GM13977 (cell line): Measurements from ENCODE around the gene PELI2.

Experiments
- DNase-seq: peaks from one replicate; pipeline ENCODE4 v3.0.0; 2012; ENCODE audit warnings: low spot score
- in situ Hi-C: fragments of 300-500 bp; cut with MboI; formaldehyde crosslinking; loops from one replicate; pipeline ENCODE4 v1.12.0; 2022; ENCODE audit warnings: low sequenced_read_pairs, low pct_unique_long_range_greater_than_20kb, mixed read lengths, inconsistent platforms; ENCODE audit not compliant: unreplicated experiment
- TF ChIP-seq, protein P1 (sequence below): IDR thresholded peaks from 2 replicates; pipeline ENCODE4 v1.5.1; 2012; ENCODE audit warnings: mild to moderate bottlenecking, control low read depth; ENCODE audit not compliant: insufficient read depth; ENCODE audit errors: extremely low read depth, missing control alignments

PELI2 gene

DNA sequence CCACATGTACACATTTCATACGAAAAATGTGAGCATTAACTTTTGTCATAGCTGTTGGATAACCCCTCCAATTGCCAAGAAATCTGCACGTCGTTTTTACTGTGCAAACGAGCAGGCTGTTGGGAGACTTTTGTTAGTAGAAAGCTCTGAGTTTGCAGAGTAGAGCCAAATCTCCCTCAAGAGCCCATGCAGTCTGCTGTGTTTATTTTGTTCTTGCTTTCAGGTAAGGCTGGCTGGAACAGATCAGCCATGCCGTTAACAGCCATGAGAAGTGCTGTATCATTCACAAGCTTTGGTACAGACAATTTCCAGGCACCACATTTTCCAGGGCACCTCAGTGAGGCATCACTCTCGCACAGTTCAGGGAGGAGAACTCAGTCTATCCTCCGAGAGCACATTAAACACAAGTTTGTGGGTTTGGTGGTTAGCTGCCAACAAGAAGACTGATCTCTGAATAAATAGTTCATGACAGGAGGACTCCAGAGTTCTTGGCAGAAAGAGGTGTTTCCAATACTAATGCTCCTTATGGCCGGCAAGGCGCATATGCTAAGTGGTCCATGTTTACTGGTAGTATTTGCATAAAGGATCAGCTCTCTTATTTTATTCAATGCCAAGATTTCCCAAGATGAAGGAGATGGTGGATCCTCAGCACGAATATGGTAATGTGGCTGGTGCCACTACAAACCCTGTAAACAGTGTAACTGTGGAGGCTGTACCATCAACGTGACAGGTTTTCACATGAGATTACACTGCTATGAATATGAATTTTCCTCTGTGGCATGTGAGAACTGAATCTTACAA, 30.3 kb upstream of the PELI2 start:
- TF ChIP-seq, protein P1, sequence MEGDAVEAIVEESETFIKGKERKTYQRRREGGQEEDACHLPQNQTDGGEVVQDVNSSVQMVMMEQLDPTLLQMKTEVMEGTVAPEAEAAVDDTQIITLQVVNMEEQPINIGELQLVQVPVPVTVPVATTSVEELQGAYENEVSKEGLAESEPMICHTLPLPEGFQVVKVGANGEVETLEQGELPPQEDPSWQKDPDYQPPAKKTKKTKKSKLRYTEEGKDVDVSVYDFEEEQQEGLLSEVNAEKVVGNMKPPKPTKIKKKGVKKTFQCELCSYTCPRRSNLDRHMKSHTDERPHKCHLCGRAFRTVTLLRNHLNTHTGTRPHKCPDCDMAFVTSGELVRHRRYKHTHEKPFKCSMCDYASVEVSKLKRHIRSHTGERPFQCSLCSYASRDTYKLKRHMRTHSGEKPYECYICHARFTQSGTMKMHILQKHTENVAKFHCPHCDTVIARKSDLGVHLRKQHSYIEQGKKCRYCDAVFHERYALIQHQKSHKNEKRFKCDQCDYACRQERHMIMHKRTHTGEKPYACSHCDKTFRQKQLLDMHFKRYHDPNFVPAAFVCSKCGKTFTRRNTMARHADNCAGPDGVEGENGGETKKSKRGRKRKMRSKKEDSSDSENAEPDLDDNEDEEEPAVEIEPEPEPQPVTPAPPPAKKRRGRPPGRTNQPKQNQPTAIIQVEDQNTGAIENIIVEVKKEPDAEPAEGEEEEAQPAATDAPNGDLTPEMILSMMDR: no peak
- in situ Hi-C loops: no loop called here
- DNase-seq: no peak

DNA sequence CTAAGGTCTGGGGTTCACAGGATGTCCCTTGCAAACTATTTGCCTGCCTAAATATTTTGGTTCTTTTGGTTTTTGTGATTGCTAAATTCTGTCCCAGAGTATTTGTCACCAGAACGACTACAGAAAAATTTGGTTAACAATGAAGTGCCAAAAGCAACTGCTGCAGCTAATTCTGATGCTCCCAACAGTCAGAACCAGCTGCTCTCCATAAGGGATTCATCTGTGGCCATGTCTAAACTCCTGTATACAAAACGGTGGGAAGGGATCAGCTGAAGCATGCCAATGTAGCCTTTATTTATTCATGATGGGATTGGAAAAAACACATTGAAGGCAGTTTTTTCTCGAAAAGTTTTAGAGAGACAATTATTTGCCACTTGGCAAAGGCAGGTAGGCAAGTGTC, 29.3 kb upstream of the PELI2 start:
- TF ChIP-seq, protein P1: no peak
- DNase-seq: no peak
- in situ Hi-C loops: no loop called here

DNA sequence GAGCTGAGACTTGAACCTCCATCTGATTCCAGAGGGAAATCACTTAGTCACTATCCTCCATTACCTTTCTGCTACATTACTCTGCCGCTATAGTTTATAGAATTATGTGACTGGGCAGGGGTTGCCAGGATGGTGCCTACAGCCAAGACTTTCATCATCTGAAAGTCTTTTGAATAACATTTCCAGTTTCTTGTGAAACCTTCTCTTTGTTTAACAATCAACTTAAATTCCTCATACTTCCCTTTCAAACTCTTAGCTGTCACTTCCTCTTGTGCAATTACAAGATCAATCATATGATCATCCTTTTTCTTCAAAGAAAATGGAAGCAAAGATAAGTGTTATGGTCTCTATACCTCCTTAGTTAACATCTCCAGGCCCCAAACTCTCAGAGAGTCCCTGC, 25.4 kb upstream of the PELI2 start:
- TF ChIP-seq, protein P1: no peak
- no peak for DNase-seq
- in situ Hi-C loops: no loop called here

DNA sequence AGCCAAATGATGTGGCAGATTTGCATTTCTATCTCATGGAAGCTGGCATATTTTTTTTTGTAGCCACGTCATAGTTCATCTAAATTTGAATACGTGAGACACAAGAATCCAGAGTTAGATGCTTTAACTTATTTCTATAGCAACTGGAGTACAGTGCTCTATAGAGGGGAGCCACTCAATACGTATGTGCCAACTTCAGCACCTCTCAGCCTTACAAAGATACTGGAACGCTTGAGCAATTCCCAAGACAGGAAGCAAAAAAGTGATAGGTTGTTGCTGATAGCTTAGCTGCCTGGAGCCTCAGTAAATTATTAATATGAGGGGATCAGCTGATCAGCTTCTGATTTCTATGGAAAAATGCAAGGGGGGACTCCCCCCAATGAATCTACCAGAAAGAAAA, 24.1 kb upstream of the PELI2 start:
- no peak for DNase-seq
- in situ Hi-C loops: no loop called here
- TF ChIP-seq, protein P1: no peak

DNA sequence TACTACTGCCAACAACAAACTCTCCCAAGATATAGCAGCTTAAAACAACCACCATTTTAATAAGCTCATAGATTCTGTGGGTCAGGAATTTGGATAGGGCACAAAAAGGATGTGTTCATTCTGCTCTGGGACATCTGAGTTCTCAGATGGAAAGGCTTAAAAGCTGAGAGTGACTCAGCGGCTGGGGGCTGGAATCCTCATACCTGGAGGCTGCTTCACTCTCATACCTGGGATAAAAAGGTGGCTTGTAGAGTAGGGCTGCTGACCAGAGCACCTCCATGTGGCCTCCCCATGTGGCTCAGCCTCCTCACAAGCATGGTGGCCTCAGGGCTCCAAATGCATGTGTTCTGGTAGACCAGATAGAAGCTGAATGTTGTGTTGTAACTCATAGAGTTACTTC, 20.2 kb upstream of the PELI2 start:
- in situ Hi-C loops: no loop called here
- DNase-seq: no peak
- TF ChIP-seq, protein P1: no peak

DNA sequence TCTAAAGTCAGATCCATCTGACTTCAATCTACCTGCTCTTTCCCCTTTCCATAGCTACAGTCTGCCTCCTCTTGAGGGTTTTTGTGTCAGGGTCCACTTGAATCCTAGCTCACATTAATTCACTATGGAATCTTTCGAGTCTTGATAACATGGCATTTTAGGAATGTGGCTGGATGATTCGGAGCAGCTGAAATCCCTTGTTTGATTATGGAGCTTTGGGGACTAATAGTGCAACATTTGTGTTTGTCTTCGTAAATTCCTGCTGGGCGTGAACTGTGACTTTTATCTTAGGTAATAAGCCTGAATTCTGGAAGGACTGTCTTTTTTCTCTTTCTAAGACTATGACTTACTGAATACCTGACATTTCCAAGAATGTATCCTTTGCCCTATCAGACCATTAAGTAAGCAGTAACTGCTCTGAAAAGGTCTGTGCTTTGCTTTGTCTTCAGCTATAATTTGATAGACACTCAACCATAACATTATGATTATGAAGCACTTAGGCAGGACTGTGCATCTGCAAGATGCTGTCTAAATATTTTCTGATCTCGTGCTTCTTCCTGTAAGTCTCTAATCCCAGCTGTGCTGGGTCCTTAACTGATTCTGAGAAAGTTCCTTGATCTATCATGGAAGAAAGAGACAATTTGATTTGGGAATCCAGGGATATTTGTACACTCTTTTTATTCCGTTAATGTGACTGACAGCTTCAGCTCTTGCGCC, 19.0 kb upstream of the PELI2 start:
- TF ChIP-seq, protein P1: no peak
- DNase-seq: no peak
- in situ Hi-C loops: no loop called here
